Heart right ventricle (tissue), 16 donors: ENCODE measurements around the gene HLTF. TPM values are rescaled to one million over a fixed set of nuclear protein-coding genes. Genes with fewer than 3 reads are reported as not detected.

ENCODE experiments used
- ATAC-seq, 8 donors: fragments of 200-7000 bp; cut with Tn5 transposase; one replicate each; pipeline ENCODE4 v1.9.1; 2020; ENCODE audit warnings: mild to moderate bottlenecking in 8 of 8, moderate library complexity in 8 of 8, moderate number of reproducible peaks in 1 of 8
- DNase-seq, 2 donors: peaks; one replicate each; pipeline ENCODE4 v3.0.0-alpha.2; 2020
- H3K27ac ChIP-seq, 10 donors: fragments of 200-600 bp; sonication (generic) in 2 of 10; one replicate each; pipeline versions ENCODE4 v1.5.0 to v1.8.0; 2020 to 2022; ENCODE audit warnings: mild to moderate bottlenecking in 3 of 10
- H3K27me3 ChIP-seq, 7 donors: fragments of 200-600 bp; one replicate each; pipeline ENCODE4 v1.8.0; 2021 to 2022; ENCODE audit warnings: mild to moderate bottlenecking in 2 of 7
- H3K36me3 ChIP-seq, 9 donors: fragments of 200-600 bp; sonication (generic) in 1 of 9; one replicate each; pipeline versions ENCODE4 v1.5.0 to v1.8.0; 2020 to 2022; ENCODE audit warnings: mild to moderate bottlenecking in 2 of 9
- H3K4me1 ChIP-seq, 9 donors: fragments of 200-600 bp; sonication (generic) in 1 of 9; one replicate each; pipeline versions ENCODE4 v1.5.0 to v1.8.0; 2020 to 2022; ENCODE audit warnings: mild to moderate bottlenecking in 4 of 9
- H3K4me3 ChIP-seq, 10 donors: fragments of 200-600 bp; sonication (generic) in 2 of 10; one replicate each; pipeline versions ENCODE4 v1.5.0 to v1.8.0; 2020 to 2022; ENCODE audit warnings: mild to moderate bottlenecking in 7 of 10, moderate library complexity in 2 of 10
- H3K9me3 ChIP-seq, 11 donors: fragments of 200-600 bp in 10 of 11; sonication (generic) in 2 of 11; one replicate each; pipeline versions ENCODE4 v1.5.0 to v1.8.0; 2013 to 2022; ENCODE audit warnings: mild to moderate bottlenecking in 2 of 11, control low read depth in 1 of 11, moderate library complexity in 1 of 11
- WGBS, 2 donors: extraction: QIAGEN DNeasy Blood & Tissue Kit; methylation state at CpG; one replicate each; pipeline ENCODE4 v1.1.7; 2013; ENCODE audit warnings: inconsistent platforms in 1 of 2; 5-methylcytosine and 5-hydroxymethylcytosine counted together
- intact Hi-C, 10 donors: fragments of 100-400 bp; cut with DNase I; formaldehyde crosslinking; loops; one replicate each; pipeline versions ENCODE4 v1.11.1 to v1.14.2; 2022
- polyA plus RNA-seq, 2 donors: library from polyadenylated mRNA; stranded (reverse); fragments of 200-250 nt; gene quantifications; one replicate each; pipeline ENCODE4 v1.2.3, GENCODE V29; 2013
- total RNA-seq, 10 donors: library from RNA; stranded (reverse); fragmentation: NEBNext Ultra II Directional in 3 of 10; extraction: Animal tissue kit (Norgen Biotek cat#: 25700) in 3 of 10; gene quantifications; one replicate each; pipeline versions ENCODE4 v1.2.1 to v1.2.4, GENCODE V29; 2021 to 2023
- TF ChIP-seq, protein P1 (sequence below), 9 donors: fragments of 200-600 bp; sonication (generic) in 2 of 9; IDR thresholded peaks; one replicate each; pipeline versions ENCODE4 v1.5.0 to v1.8.0; 2021 to 2022; ENCODE audit warnings: antibody characterized with exemption in 9 of 9, mild to moderate bottlenecking in 5 of 9, moderate library complexity in 1 of 9
- donor health status: Arrhythmogenic right ventricular cardiomyopathy.
- donor health status: ischemic (EF 13 %, LVEDD 7.1; RV severe dilation, severe dysfunction).
- donor health status: healthy with polysubstance abuse.
- donor health status: DM: no; HTN: yes; CAD: no.
- donor health status: DM: no; HTN: no; CAD: no.
- donor health status: ischemic (EF 25% LVEDD 6.9; RV normal size, moderate dysfunction).
- donor health status: ischemic (EF 25% LVEDD 5.7; RV mildly dilated, moderate dysfunction).
- donor health status: healthy.
- donor health status: DM: yes; HTN: yes; CAD: no.
- donor health status: Ischemic cardiomyopathy.
- donor health status: ischemic (EF 35%, LVEDD 5.7; RV mildly dilated, moderate dysfunction).
- donor health status: nonischemic (EF 11% LVEDD 7.7; RV severe dilation, severe dysfunction).
- donor health status: DM: yes; HTN: yes; CAD: no.
- donor health status: PGD.
- donor health status: ischemic (EF 29% LVEDD 5.4; RV normal size, mild dysfunction).
- donor health status: nonischemic (EF 23%, LVEDD 6.1; RV moderate dilation, normal function).

HLTF gene
- total and polyA plus RNA-seq, 12 donors: 4.5 to 38.6 (median 26.0) TPM

DNA sequence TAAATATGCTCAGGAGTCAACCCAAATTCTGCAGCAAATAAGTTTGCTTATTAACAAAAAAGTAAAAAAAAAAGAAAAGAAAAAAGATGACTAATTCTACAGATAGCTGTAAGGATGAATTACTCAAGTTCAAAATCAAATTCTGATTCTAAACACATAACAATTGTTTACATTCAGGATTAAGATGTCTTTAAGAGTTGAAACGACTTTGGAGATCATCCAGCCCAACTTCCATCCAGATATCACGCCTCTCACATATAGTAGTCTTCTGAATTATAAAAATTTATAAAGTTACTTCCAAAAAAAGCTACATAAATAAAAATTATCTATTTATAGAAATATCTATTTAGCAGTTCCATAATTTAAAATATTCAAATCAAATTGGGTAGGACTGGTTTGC lies 55.2 kb downstream of the HLTF start:
- no peaks in the 10 kb centered on the region for H3K9me3 ChIP-seq
- TF ChIP-seq, protein P1, sequence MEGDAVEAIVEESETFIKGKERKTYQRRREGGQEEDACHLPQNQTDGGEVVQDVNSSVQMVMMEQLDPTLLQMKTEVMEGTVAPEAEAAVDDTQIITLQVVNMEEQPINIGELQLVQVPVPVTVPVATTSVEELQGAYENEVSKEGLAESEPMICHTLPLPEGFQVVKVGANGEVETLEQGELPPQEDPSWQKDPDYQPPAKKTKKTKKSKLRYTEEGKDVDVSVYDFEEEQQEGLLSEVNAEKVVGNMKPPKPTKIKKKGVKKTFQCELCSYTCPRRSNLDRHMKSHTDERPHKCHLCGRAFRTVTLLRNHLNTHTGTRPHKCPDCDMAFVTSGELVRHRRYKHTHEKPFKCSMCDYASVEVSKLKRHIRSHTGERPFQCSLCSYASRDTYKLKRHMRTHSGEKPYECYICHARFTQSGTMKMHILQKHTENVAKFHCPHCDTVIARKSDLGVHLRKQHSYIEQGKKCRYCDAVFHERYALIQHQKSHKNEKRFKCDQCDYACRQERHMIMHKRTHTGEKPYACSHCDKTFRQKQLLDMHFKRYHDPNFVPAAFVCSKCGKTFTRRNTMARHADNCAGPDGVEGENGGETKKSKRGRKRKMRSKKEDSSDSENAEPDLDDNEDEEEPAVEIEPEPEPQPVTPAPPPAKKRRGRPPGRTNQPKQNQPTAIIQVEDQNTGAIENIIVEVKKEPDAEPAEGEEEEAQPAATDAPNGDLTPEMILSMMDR (IDR thresholded peaks at IDR 0.05): no peak
- peaks cover 0 to 100% (median 29%) of the 10 kb centered on the region in 9 donors for H3K36me3 ChIP-seq
- 86 to 87% methylated on average over 2 of the region's 2 CpGs for WGBS, 2 donors
- H3K4me3 ChIP-seq: no peak overlapping the region
- intact Hi-C loops: no loop called here
- H3K27ac ChIP-seq: no peak overlapping the region
- DNase-seq (no peak), ATAC-seq (no peak)
- peaks cover 0 to 6% (median 0%) of the 10 kb centered on the region in 9 donors for H3K4me1 ChIP-seq
- H3K27me3 ChIP-seq: no peaks in the 10 kb centered on the region

DNA sequence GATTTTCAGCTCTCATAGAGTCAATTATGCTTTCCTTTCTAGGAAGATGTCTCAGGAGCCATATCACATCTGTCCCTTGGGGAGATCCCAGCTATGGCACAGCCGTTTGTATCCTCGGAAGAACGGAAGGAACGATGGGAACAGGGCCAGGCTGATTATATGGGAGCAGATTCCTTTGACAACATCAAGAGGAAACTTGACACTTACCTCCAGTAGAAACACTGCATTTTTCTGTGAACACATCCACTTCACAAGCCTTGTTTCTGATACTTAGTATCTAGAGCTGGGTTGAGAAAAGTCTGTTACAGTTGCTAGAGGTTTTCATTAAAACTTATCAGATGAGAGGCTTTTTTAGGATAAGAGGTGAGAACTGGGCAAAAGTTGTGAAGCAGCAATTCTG lies 59.6 kb downstream of the HLTF start:
- peaks cover 0 to 6% (median 3%) of the 10 kb centered on the region in 9 donors for H3K4me1 ChIP-seq
- H3K36me3 ChIP-seq: peaks cover 0 to 100% (median 50%) of the 10 kb centered on the region in 9 donors
- intact Hi-C loops: loop anchor here in 1 of 10 donors (10.0 kb wide), 1 partner anchor 72 kb away; no protein-coding TSS in a partner anchor
- DNase-seq (no peak), ATAC-seq (no peak)
- H3K4me3 ChIP-seq: no peak overlapping the region
- H3K27me3 ChIP-seq: no peaks in the 10 kb centered on the region
- TF ChIP-seq, protein P1 (IDR thresholded peaks at IDR 0.05): no peak
- peak overlapping the region in 1 of 10 donors; percentile 8 for H3K27ac ChIP-seq
- H3K9me3 ChIP-seq: peaks cover 0 to 7% (median 0%) of the 10 kb centered on the region in 11 donors
- WGBS, 2 donors: 18 to 20% methylated on average over 4 of the region's 4 CpGs

DNA sequence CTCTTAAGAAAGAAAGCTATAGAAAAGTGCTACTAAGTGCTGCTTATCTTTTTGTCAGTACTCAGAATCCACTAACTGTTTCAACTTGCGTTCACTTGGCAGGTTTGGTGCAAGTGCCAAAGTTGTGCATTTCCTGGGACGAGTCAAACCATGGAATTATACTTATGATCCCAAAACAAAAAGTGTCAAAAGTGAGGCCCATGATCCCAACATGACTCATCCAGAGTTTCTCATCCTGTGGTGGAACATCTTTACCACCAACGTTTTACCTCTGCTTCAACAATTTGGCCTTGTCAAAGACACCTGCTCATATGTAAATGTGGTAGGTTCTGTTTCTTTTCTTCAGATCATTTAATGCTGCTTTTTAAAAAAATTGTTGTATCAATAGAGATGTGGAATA lies 62.4 kb downstream of the HLTF start:
- WGBS, 2 donors: 86 to 88% methylated on average over 3 of the region's 3 CpGs
- Histone ChIP-seq H3K9me3 (peaks cover 0 to 7% (median 0%) of the 10 kb centered on the region in 11 donors), H3K27me3 (no peaks in the 10 kb centered on the region), H3K4me1 (peaks cover 0 to 31% (median 20%) of the 10 kb centered on the region in 9 donors), H3K4me3 (no peak overlapping the region), H3K27ac (no peak overlapping the region), H3K36me3 (peaks cover 0 to 97% (median 43%) of the 10 kb centered on the region in 9 donors)
- TF ChIP-seq, protein P1 (IDR thresholded peaks at IDR 0.05): no peak
- ATAC-seq (no peak), DNase-seq (no peak)
- intact Hi-C loops: loop anchor here in 2 of 10 donors (5.0 to 10.0 kb wide), 2 partner anchors 58 to 69 kb away; no protein-coding TSS in a partner anchor

DNA sequence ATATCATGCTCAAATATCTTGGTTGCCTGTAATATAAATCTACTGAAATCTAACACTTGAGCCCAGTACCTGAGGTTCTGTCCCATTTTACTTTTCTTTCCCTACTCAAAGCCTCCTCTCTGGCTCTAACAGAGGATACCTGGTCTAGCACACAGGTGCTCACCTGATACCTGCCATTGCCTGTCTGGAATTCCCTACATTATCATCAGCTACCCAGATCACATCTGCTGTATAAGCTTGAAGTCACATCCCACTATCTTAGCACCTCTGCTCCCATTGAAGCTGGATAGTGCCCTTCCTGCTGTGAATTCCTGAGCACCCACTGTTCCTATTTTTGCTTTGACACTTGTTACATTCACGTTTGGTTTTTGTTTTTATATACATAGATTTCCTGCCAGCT lies 64.5 kb downstream of the HLTF start:
- no peak overlapping the region for H3K4me3 ChIP-seq
- WGBS, 2 donors: 17 to 18% methylated on average over 1 of the region's 1 CpG
- peaks cover 6 to 53% (median 38%) of the 10 kb centered on the region in 9 donors for H3K4me1 ChIP-seq
- H3K36me3 ChIP-seq: peaks cover 0 to 85% (median 31%) of the 10 kb centered on the region in 9 donors
- DNase-seq (no peak), ATAC-seq (no peak)
- peaks cover 0 to 7% (median 0%) of the 10 kb centered on the region in 11 donors for H3K9me3 ChIP-seq
- no peak overlapping the region for H3K27ac ChIP-seq
- TF ChIP-seq, protein P1 (IDR thresholded peaks at IDR 0.05): no peak
- intact Hi-C loops: loop anchor here in 2 of 10 donors (5.0 to 10.0 kb wide), 2 partner anchors 60 to 67 kb away; no protein-coding TSS in a partner anchor
- H3K27me3 ChIP-seq: no peaks in the 10 kb centered on the region
